ENCODE results near the gene ZNF280D.

The ZNF280D gene

GRCh38 chr15:56752986-56753385, 19.7 kb upstream of the ZNF280D start:
- no peak overlapping the region for H3K27ac ChIP-seq (ENCODE audit: low read length)
- 100% methylated on average over 1 of the region's 1 CpG for WGBS (ENCODE audit: insufficient coverage, insufficient read length)
- no peaks in the 10 kb centered on the region for H3K36me3 ChIP-seq (ENCODE audit: control insufficient read depth, insufficient read depth, low read length)
- H3K27me3 ChIP-seq (ENCODE audit: control insufficient read depth, insufficient read depth, low read length): no peaks in the 10 kb centered on the region
- no peaks in the 10 kb centered on the region for H3K4me1 ChIP-seq (ENCODE audit: control insufficient read depth, insufficient read depth, low read length)
- H3K9me3 ChIP-seq (ENCODE audit: control insufficient read depth, insufficient read depth, low read length): no peaks in the 10 kb centered on the region
- H3K4me3 ChIP-seq (ENCODE audit: low read length): no peak overlapping the region
- DNase-seq (ENCODE audit: low read depth, low spot score): no peak

- Histone ChIP-seq H3K4me1 (ENCODE audit: control insufficient read depth, insufficient read depth, low read length) (no peaks in the 10 kb centered on the region), H3K27ac (ENCODE audit: low read length) (no peak overlapping the region), H3K27me3 (ENCODE audit: control insufficient read depth, insufficient read depth, low read length) (no peaks in the 10 kb centered on the region), H3K4me3 (ENCODE audit: low read length) (no peak overlapping the region), H3K9me3 (ENCODE audit: control insufficient read depth, insufficient read depth, low read length) (no peaks in the 10 kb centered on the region), H3K36me3 (ENCODE audit: control insufficient read depth, insufficient read depth, low read length) (no peaks in the 10 kb centered on the region)
- no CpG with 5 or more reads among the region's 1 CpG for WGBS (ENCODE audit: insufficient coverage, insufficient read length)
- no peak for DNase-seq (ENCODE audit: low read depth, low spot score)
Measured at GRCh38 chr15:56749982-56750381, 16.7 kb upstream of the ZNF280D start.

GRCh38 chr15:56744701-56745683, 11.7 kb upstream of the ZNF280D start:
- Histone ChIP-seq H3K27me3 (ENCODE audit: control insufficient read depth, insufficient read depth, low read length) (no peaks in the 10 kb centered on the region), H3K9me3 (ENCODE audit: control insufficient read depth, insufficient read depth, low read length) (no peaks in the 10 kb centered on the region), H3K4me3 (ENCODE audit: low read length) (no peak overlapping the region), H3K36me3 (ENCODE audit: control insufficient read depth, insufficient read depth, low read length) (no peaks in the 10 kb centered on the region), H3K27ac (ENCODE audit: low read length) (no peak overlapping the region), H3K4me1 (ENCODE audit: control insufficient read depth, insufficient read depth, low read length) (no peaks in the 10 kb centered on the region)
- no CpG with 5 or more reads among the region's 5 CpGs for WGBS (ENCODE audit: insufficient coverage, insufficient read length)
- DNase-seq (ENCODE audit: low read depth, low spot score): no peak

- no CpG with 5 or more reads among the region's 2 CpGs for WGBS (ENCODE audit: insufficient coverage, insufficient read length)
- Histone ChIP-seq H3K4me1 (ENCODE audit: control insufficient read depth, insufficient read depth, low read length) (peaks cover 2% of the 10 kb centered on the region; the same call in 1 of the 2 replicates), H3K27me3 (ENCODE audit: control insufficient read depth, insufficient read depth, low read length) (no peaks in the 10 kb centered on the region), H3K9me3 (ENCODE audit: control insufficient read depth, insufficient read depth, low read length) (no peaks in the 10 kb centered on the region), H3K27ac (ENCODE audit: low read length) (no peak overlapping the region), H3K4me3 (ENCODE audit: low read length) (no peak overlapping the region), H3K36me3 (ENCODE audit: control insufficient read depth, insufficient read depth, low read length) (no peaks in the 10 kb centered on the region)
- no peak for DNase-seq (ENCODE audit: low read depth, low spot score)
Measured at GRCh38 chr15:56741541-56741940, 8.2 kb upstream of the ZNF280D start.

GRCh38 chr15:56739964-56740640, 6.8 kb upstream of the ZNF280D start:
- no peak for DNase-seq (ENCODE audit: low read depth, low spot score)
- Histone ChIP-seq H3K4me1 (ENCODE audit: control insufficient read depth, insufficient read depth, low read length) (peaks cover 2% of the 10 kb centered on the region; the same call in 1 of the 2 replicates), H3K36me3 (ENCODE audit: control insufficient read depth, insufficient read depth, low read length) (no peaks in the 10 kb centered on the region), H3K27me3 (ENCODE audit: control insufficient read depth, insufficient read depth, low read length) (no peaks in the 10 kb centered on the region), H3K9me3 (ENCODE audit: control insufficient read depth, insufficient read depth, low read length) (no peaks in the 10 kb centered on the region), H3K27ac (ENCODE audit: low read length) (no peak overlapping the region), H3K4me3 (ENCODE audit: low read length) (no peak overlapping the region)

GRCh38 chr15:56739474-56739873, 6.2 kb upstream of the ZNF280D start:
- H3K9me3 ChIP-seq (ENCODE audit: control insufficient read depth, insufficient read depth, low read length): no peaks in the 10 kb centered on the region
- H3K27ac ChIP-seq (ENCODE audit: low read length): no peak overlapping the region
- no peak for DNase-seq (ENCODE audit: low read depth, low spot score)
- no CpG with 5 or more reads among the region's 4 CpGs for WGBS (ENCODE audit: insufficient coverage, insufficient read length)
- H3K36me3 ChIP-seq (ENCODE audit: control insufficient read depth, insufficient read depth, low read length): no peaks in the 10 kb centered on the region
- H3K4me3 ChIP-seq (ENCODE audit: low read length): no peak overlapping the region
- no peaks in the 10 kb centered on the region for H3K27me3 ChIP-seq (ENCODE audit: control insufficient read depth, insufficient read depth, low read length)
- peaks cover 2% of the 10 kb centered on the region; the same call in 1 of the 2 replicates for H3K4me1 ChIP-seq (ENCODE audit: control insufficient read depth, insufficient read depth, low read length)

GRCh38 chr15:56737791-56738190, 4.5 kb upstream of the ZNF280D start:
- H3K4me1 ChIP-seq (ENCODE audit: control insufficient read depth, insufficient read depth, low read length): peaks cover 2% of the 10 kb centered on the region; the same call in 1 of the 2 replicates
- DNase-seq (ENCODE audit: low read depth, low spot score): no peak
- no peak overlapping the region for H3K4me3 ChIP-seq (ENCODE audit: low read length)
- H3K27ac ChIP-seq (ENCODE audit: low read length): no peak overlapping the region
- H3K36me3 ChIP-seq (ENCODE audit: control insufficient read depth, insufficient read depth, low read length): no peaks in the 10 kb centered on the region
- no peaks in the 10 kb centered on the region; the same call in 1 of the 2 replicates for H3K9me3 ChIP-seq (ENCODE audit: control insufficient read depth, insufficient read depth, low read length)
- WGBS (ENCODE audit: insufficient coverage, insufficient read length): no CpG with 5 or more reads among the region's 1 CpG
- no peaks in the 10 kb centered on the region for H3K27me3 ChIP-seq (ENCODE audit: control insufficient read depth, insufficient read depth, low read length)

GRCh38 chr15:56736881-56737707, 3.8 kb upstream of the ZNF280D start:
- Histone ChIP-seq H3K36me3 (ENCODE audit: control insufficient read depth, insufficient read depth, low read length) (no peaks in the 10 kb centered on the region), H3K27ac (ENCODE audit: low read length) (no peak overlapping the region), H3K4me1 (ENCODE audit: control insufficient read depth, insufficient read depth, low read length) (peaks cover 2% of the 10 kb centered on the region; the same call in 1 of the 2 replicates), H3K4me3 (ENCODE audit: low read length) (no peak overlapping the region), H3K9me3 (ENCODE audit: control insufficient read depth, insufficient read depth, low read length) (no peaks in the 10 kb centered on the region; the same call in 1 of the 2 replicates), H3K27me3 (ENCODE audit: control insufficient read depth, insufficient read depth, low read length) (no peaks in the 10 kb centered on the region)
- no CpG with 5 or more reads among the region's 5 CpGs for WGBS (ENCODE audit: insufficient coverage, insufficient read length)
- DNase-seq (ENCODE audit: low read depth, low spot score): no peak

- Histone ChIP-seq H3K4me3 (ENCODE audit: low read length) (no peak overlapping the region), H3K27ac (ENCODE audit: low read length) (no peak overlapping the region), H3K4me1 (ENCODE audit: control insufficient read depth, insufficient read depth, low read length) (peaks cover 2% of the 10 kb centered on the region; the same call in 1 of the 2 replicates), H3K27me3 (ENCODE audit: control insufficient read depth, insufficient read depth, low read length) (no peaks in the 10 kb centered on the region), H3K9me3 (ENCODE audit: control insufficient read depth, insufficient read depth, low read length) (no peaks in the 10 kb centered on the region; the same call in 1 of the 2 replicates), H3K36me3 (ENCODE audit: control insufficient read depth, insufficient read depth, low read length) (no peaks in the 10 kb centered on the region)
- no CpG with 5 or more reads among the region's 6 CpGs for WGBS (ENCODE audit: insufficient coverage, insufficient read length)
- DNase-seq (ENCODE audit: low read depth, low spot score): no peak
Measured at GRCh38 chr15:56736308-56736707, 3.0 kb upstream of the ZNF280D start.

GRCh38 chr15:56735589-56735988, 2.3 kb upstream of the ZNF280D start:
- Histone ChIP-seq H3K4me1 (ENCODE audit: control insufficient read depth, insufficient read depth, low read length) (peaks cover 2% of the 10 kb centered on the region; the same call in 1 of the 2 replicates), H3K36me3 (ENCODE audit: control insufficient read depth, insufficient read depth, low read length) (no peaks in the 10 kb centered on the region), H3K27me3 (ENCODE audit: control insufficient read depth, insufficient read depth, low read length) (no peaks in the 10 kb centered on the region), H3K4me3 (ENCODE audit: low read length) (no peak overlapping the region), H3K27ac (ENCODE audit: low read length) (no peak overlapping the region), H3K9me3 (ENCODE audit: control insufficient read depth, insufficient read depth, low read length) (no peaks in the 10 kb centered on the region; the same call in 1 of the 2 replicates)
- WGBS (ENCODE audit: insufficient coverage, insufficient read length): no CpG with 5 or more reads among the region's 3 CpGs
- DNase-seq (ENCODE audit: low read depth, low spot score): no peak

Data from iPS DF 6.9 (cell line).